Thyroid gland (tissue), 4 donors: ENCODE data around the gene ARID3A.

Experiments
- CTCF ChIP-seq, 6 experiments: fragments of 200-600 bp in 3 of 6; fragments of 450-650 bp in 3 of 6; sonication (generic) in 3 of 6; IDR thresholded peaks; one replicate each; pipeline ENCODE4 v1.5.1; 2016 to 2019; ENCODE audit warnings: antibody characterized with exemption in 6 of 6, mild to moderate bottlenecking in 2 of 6, inconsistent platforms in 1 of 6, moderate library complexity in 1 of 6
- POLR2A ChIP-seq, 2 donors: fragments of 450-650 bp; IDR thresholded peaks; one replicate each; pipeline ENCODE4 v1.6.1; 2017; ENCODE audit warnings: antibody characterized with exemption in 2 of 2, mild to moderate bottlenecking in 2 of 2, moderate library complexity in 1 of 2

- TF ChIP-seq CTCF (IDR thresholded peaks at IDR 0.05), result peak; percentile 75 to 95 (median 84)
- TF ChIP-seq POLR2A (IDR thresholded peaks at IDR 0.05), result no peak
These were observed 75.8 kb downstream of the ARID3A start for GRCh38 chr19:1001538-1002166.
